OCI-LY1 (cell line): ENCODE data around the gene MEIKIN.

Experiments
- CTCF ChIP-seq: fragments of 200-600 bp; sonication (generic), shearing (Covaris generic); IDR thresholded peaks from 2 replicates; pipeline ENCODE4 v1.5.1; 2017; ENCODE audit warnings: mild to moderate bottlenecking, antibody characterized with exemption, low read length, moderate library complexity, mixed read lengths
- EZH2 ChIP-seq: fragments of 200-600 bp; sonication (generic), shearing (Covaris generic); IDR thresholded peaks from 2 replicates; pipeline ENCODE4 v1.8.0; 2017; ENCODE audit warnings: borderline replicate concordance, mixed run types, mild to moderate bottlenecking, antibody characterized with exemption, low read length, moderate library complexity, mixed read lengths

- no peak for TF ChIP-seq CTCF
- TF ChIP-seq EZH2: no peak
These were observed 149.3 kb downstream of the MEIKIN start for GRCh38 chr5:131795879-131796792.
